NT2/D1 (cell line): ENCODE measurements around the gene BACE2.
"Not testable (repeated sequence)": the region's sequence is repeated elsewhere in the genome, so short reads cannot be mapped to it uniquely, and the experiment has no call there.

ENCODE experiments used
- SUZ12 ChIP-seq: IDR thresholded peaks from 2 replicates; pipeline ENCODE4 v1.6.1; 2011; ENCODE audit not compliant: insufficient read length, insufficient read depth; ENCODE audit errors: extremely low read depth
- YY1 ChIP-seq: IDR thresholded peaks from 2 replicates; pipeline ENCODE4 v1.6.1; 2011; ENCODE audit not compliant: insufficient read length, insufficient read depth
- ZNF274 ChIP-seq: IDR thresholded peaks from 2 replicates; pipeline ENCODE4 v1.6.1; 2011; ENCODE audit warnings: mild to moderate bottlenecking, low read depth, low read length

- not testable (repeated sequence) for TF ChIP-seq YY1, ZNF274, SUZ12
These were observed 145.6 kb downstream of the BACE2 start for GRCh38 chr21:41313285-41314164.
